SK-N-SH (cell line): ENCODE results near the gene TRIM46. TPM values are rescaled to one million over a fixed set of nuclear protein-coding genes. Genes with fewer than 3 reads are reported as not detected.
A peak's percentile ranks its signal among the peaks of the same experiment; 100 is the strongest.

ENCODE experiments used
- CTCF ChIA-PET: fragments of 300-600, 350-600 bp; formaldehyde crosslinking; extraction: SDS; loops from one replicate; lab custom pipeline; 2021; lab: Yijun Ruan, JAX
- POLR2A ChIA-PET: fragments of 350-600 bp; sonication (Branson Sonifier 250); formaldehyde crosslinking; extraction: SDS; loops from one replicate; lab custom pipeline; 2020; ENCODE audit warnings: antibody characterized with exemption, inconsistent platforms; lab: Yijun Ruan, JAX
- DNase-seq: peaks from one replicate; pipeline ENCODE4 v3.0.0; 2012
- H2AFZ ChIP-seq: fragments of 200-600 bp; sonication (generic); 2 replicates; pipeline ENCODE4 v1.8.1; 2016; ENCODE audit warnings: antibody characterized with exemption, mild to moderate bottlenecking, low read depth
- H3F3A ChIP-seq: fragments of 200-600 bp; sonication (generic); replicated peaks from 2 replicates; pipeline ENCODE3; 2016; ENCODE audit warnings: antibody characterized with exemption, mild to moderate bottlenecking; ENCODE audit not compliant: insufficient read depth
- H3K27ac ChIP-seq, 2 experiments: fragments of 200-500 bp in 1 of 2; fragments of 200-600 bp in 1 of 2; sonication (Bioruptor generic) in 1 of 2; sonication (generic), shearing (Covaris generic) in 1 of 2; 2 replicates each; pipeline versions ENCODE4 v1.5.1 to v1.6.1; 2014 to 2016; ENCODE audit warnings: low read depth in 2 of 2, inconsistent platforms in 1 of 2, low read length in 1 of 2, mild to moderate bottlenecking in 1 of 2, mixed read lengths in 1 of 2
- H3K27me3 ChIP-seq: fragments of 200-600 bp; sonication (generic), shearing (Covaris generic); 2 replicates; pipeline ENCODE4 v1.6.1; 2016; ENCODE audit warnings: mixed run types; ENCODE audit not compliant: insufficient read depth
- H3K36me3 ChIP-seq, 2 experiments: fragments of 200-500 bp in 1 of 2; fragments of 200-600 bp in 1 of 2; sonication (Bioruptor generic) in 1 of 2; sonication (generic) in 1 of 2; replicated peaks in 1 of 2; 2 replicates each; pipeline versions ENCODE3 to v1.5.1; 2014 to 2016; ENCODE audit warnings: low read length in 1 of 2, mild to moderate bottlenecking in 1 of 2; ENCODE audit not compliant: insufficient read depth in 2 of 2, control insufficient read depth in 1 of 2
- H3K4me1 ChIP-seq, 2 experiments: fragments of 200-500 bp in 1 of 2; fragments of 200-600 bp in 1 of 2; sonication (Bioruptor generic) in 1 of 2; sonication (generic), shearing (Covaris generic) in 1 of 2; 2 replicates each; pipeline versions ENCODE4 v1.5.1 to v1.6.1; 2014 to 2016; ENCODE audit warnings: low read depth in 1 of 2, low read length in 1 of 2, mixed run types in 1 of 2; ENCODE audit not compliant: insufficient read depth in 2 of 2, control insufficient read depth in 1 of 2
- H3K4me2 ChIP-seq: fragments of 200-600 bp; sonication (generic), shearing (Covaris generic); 2 replicates; pipeline ENCODE4 v1.6.1; 2017; ENCODE audit warnings: mixed run types
- H3K4me3 ChIP-seq, 2 experiments: fragments of 200-500 bp in 1 of 2; fragments of 200-600 bp in 1 of 2; sonication (Bioruptor generic) in 1 of 2; sonication (generic), shearing (Covaris generic) in 1 of 2; 2 replicates each; pipeline versions ENCODE4 v1.5.1 to v1.8.1; 2014 to 2016; ENCODE audit warnings: low read depth in 2 of 2, inconsistent platforms in 1 of 2, low read length in 1 of 2, mild to moderate bottlenecking in 1 of 2, mixed read lengths in 1 of 2, moderate library complexity in 1 of 2
- H3K79me2 ChIP-seq: fragments of 200-600 bp; sonication (generic); 2 replicates; pipeline ENCODE4 v1.8.1; 2017; ENCODE audit warnings: mild to moderate bottlenecking; ENCODE audit not compliant: insufficient read depth
- H3K9ac ChIP-seq: fragments of 200-600 bp; sonication (generic); 2 replicates; pipeline ENCODE4 v1.6.1; 2017; ENCODE audit warnings: mixed run types
- H3K9me2 ChIP-seq: fragments of 200-600 bp; sonication (generic); 2 replicates; pipeline ENCODE4 v1.6.1; 2017; ENCODE audit warnings: mixed run types
- H3K9me3 ChIP-seq: fragments of 200-600 bp; sonication (generic); 2 replicates; pipeline ENCODE4 v1.6.1; 2017; ENCODE audit warnings: mixed run types, mild to moderate bottlenecking, moderate library complexity
- H4K20me1 ChIP-seq: fragments of 200-600 bp; sonication (generic); 2 replicates; pipeline ENCODE4 v1.6.1; 2017; ENCODE audit warnings: mild to moderate bottlenecking, mixed run types; ENCODE audit not compliant: insufficient read depth
- CHD2 ChIP-seq: fragments of 150-350 bp; IDR thresholded peaks from 2 replicates; pipeline ENCODE4 v1.6.1; 2018; ENCODE audit warnings: low read length; ENCODE audit not compliant: partially characterized antibody
- EP300 ChIP-seq, 2 experiments: IDR thresholded peaks; 2 replicates each; pipeline versions ENCODE4 v1.4.0 to v1.6.1; 2012; ENCODE audit warnings: borderline replicate concordance in 1 of 2, low read depth in 1 of 2, low read length in 1 of 2
- FOSL2 ChIP-seq: IDR thresholded peaks from 2 replicates; pipeline ENCODE4 v1.4.0; 2012; ENCODE audit warnings: low read depth, mild to moderate bottlenecking, moderate library complexity, borderline replicate concordance
- GABPA ChIP-seq: IDR thresholded peaks from 2 replicates; pipeline ENCODE4 v1.4.0; 2012; ENCODE audit warnings: low read depth, mild to moderate bottlenecking
- GATA2 ChIP-seq: sonication (generic); formaldehyde crosslinking; IDR thresholded peaks from 2 replicates; pipeline ENCODE4 v1.5.0; 2020; ENCODE audit warnings: mild to moderate bottlenecking, missing genetic modification reagents
- JUND ChIP-seq: IDR thresholded peaks from 2 replicates; pipeline ENCODE4 v1.4.0; 2012
- MEF2A ChIP-seq: IDR thresholded peaks from 2 replicates; pipeline ENCODE4 v1.4.0; 2012; ENCODE audit warnings: low read depth, borderline replicate concordance
- MXI1 ChIP-seq: IDR thresholded peaks from 2 replicates; pipeline ENCODE4 v1.6.1; 2012; ENCODE audit warnings: mild to moderate bottlenecking, low read depth, low read length, improper control_type of control experiment
- NFIC ChIP-seq: IDR thresholded peaks from 2 replicates; pipeline ENCODE4 v1.4.0; 2012; ENCODE audit warnings: borderline replicate concordance
- NRF1 ChIP-seq: IDR thresholded peaks from 2 replicates; pipeline ENCODE4 v1.6.1; 2012; ENCODE audit warnings: low read depth, mild to moderate bottlenecking, low read length
- PBX3 ChIP-seq: IDR thresholded peaks from 2 replicates; pipeline ENCODE4; 2012
- POLR2AphosphoS5 ChIP-seq: IDR thresholded peaks from 2 replicates; pipeline ENCODE4 v1.6.1; 2012; ENCODE audit warnings: low read depth, low read length
- RAD21 ChIP-seq: IDR thresholded peaks from 2 replicates; pipeline ENCODE4 v1.6.1; 2012; ENCODE audit warnings: mild to moderate bottlenecking, low read length
- RCOR1 ChIP-seq: fragments of 150-350 bp; IDR thresholded peaks from 2 replicates; pipeline ENCODE4 v1.6.1; 2017; ENCODE audit warnings: antibody characterized with exemption, low read length
- RFX5 ChIP-seq: IDR thresholded peaks from 2 replicates; pipeline ENCODE4 v1.6.1; 2012; ENCODE audit warnings: mild to moderate bottlenecking, improper control_type of control experiment, low read length
- RXRA ChIP-seq: IDR thresholded peaks from 2 replicates; pipeline ENCODE4 v1.4.0; 2012; ENCODE audit warnings: low read depth, mild to moderate bottlenecking, borderline replicate concordance
- SIN3A ChIP-seq: IDR thresholded peaks from 2 replicates; pipeline ENCODE4 v1.6.1; 2012; ENCODE audit warnings: low read depth, mild to moderate bottlenecking, low read length, moderate library complexity, borderline replicate concordance
- SMC3 ChIP-seq: IDR thresholded peaks from 2 replicates; pipeline ENCODE4 v1.6.1; 2012; ENCODE audit warnings: low read depth, low read length, improper control_type of control experiment
- TEAD4 ChIP-seq: IDR thresholded peaks from 2 replicates; pipeline ENCODE4 v1.4.0; 2012; ENCODE audit warnings: mild to moderate bottlenecking, borderline replicate concordance; ENCODE audit not compliant: insufficient read depth
- WGBS: methylation state at CpG from one replicate; pipeline ENCODE4 v1.1.6; 2017; ENCODE audit warnings: low lambda C conversion rate; 5-methylcytosine and 5-hydroxymethylcytosine counted together
- polyA plus RNA-seq, 3 experiments: library from polyadenylated mRNA; depleted of rRNA; stranded (reverse); fragments of >200 nt; gene quantifications; 2 replicates each; pipeline ENCODE4 v1.2.3, GENCODE V29; 2012
- TF ChIP-seq, protein P1 (sequence below): IDR thresholded peaks from 2 replicates; pipeline ENCODE4 v1.4.0; 2012; ENCODE audit warnings: low read depth
- TF ChIP-seq, protein P2 (sequence below): fragments of 150-350 bp; IDR thresholded peaks from 2 replicates; pipeline ENCODE4 v1.6.1; 2016; ENCODE audit warnings: mild to moderate bottlenecking, low read depth, low read length
- TF ChIP-seq, protein P3 (sequence below): IDR thresholded peaks from 2 replicates; pipeline ENCODE4 v1.4.0; 2012; ENCODE audit warnings: low read depth, borderline replicate concordance
- TF ChIP-seq, protein P4 (sequence below): IDR thresholded peaks from 2 replicates; pipeline ENCODE4 v1.4.0; 2012; ENCODE audit warnings: low read depth, borderline replicate concordance

TRIM46 gene
- polyA plus RNA-seq, 1 of the 3 experiments (the other 2 are of a cell fraction) = 12.7 TPM

- peaks cover 29% of the 10 kb centered on the region for H3K79me2 ChIP-seq
- peak overlapping the region; percentile 93 to 98 for H3K27ac ChIP-seq
- peaks cover 9 to 28% of the 10 kb centered on the region in 2 experiments for H3K36me3 ChIP-seq
- 7% methylated on average over 11 of the region's 13 CpGs for whole genome bisulfite sequencing
- no peaks in the 10 kb centered on the region for H3K27me3 ChIP-seq
- peak overlapping the region; percentile 100 for H3K9ac ChIP-seq
- H3K9me3 ChIP-seq = no peaks in the 10 kb centered on the region
- H4K20me1 ChIP-seq = no peaks in the 10 kb centered on the region
- H3F3A ChIP-seq = peaks cover 27% of the 10 kb centered on the region
- peak overlapping the region; percentile 52; the same call in 1 of the 2 replicates for H2AFZ ChIP-seq
- peaks cover 0 to 29% of the 10 kb centered on the region in 2 experiments; a peak in 3 of 4 replicates for H3K4me1 ChIP-seq
- DNase-seq = peak; percentile 83
- peak overlapping the region; percentile 99 for H3K4me2 ChIP-seq
- CTCF ChIA-PET = interaction anchor here (0.5 to 5.1 kb wide), 31 partner anchors 9 to 698 kb away, joined by 3 to 80 read pairs (median 5); partner anchors contain the start of genes ASH1L, ENTREP3, HCN3 and KRTCAP2
- H3K9me2 ChIP-seq = no peaks in the 10 kb centered on the region
- POLR2A ChIA-PET = interaction anchor here (0.6 to 3.4 kb wide), 6 partner anchors 11 to 66 kb away, joined by 3 to 25 read pairs (median 6); partner anchors contain the start of genes CLK2 and ENTREP3
- H3K4me3 ChIP-seq = peak overlapping the region; percentile 65 to 98
- TF ChIP-seq GABPA (no peak), RXRA (no peak), MEF2A (no peak), NRF1 (no peak), EP300 (IDR thresholded peaks at IDR 0.05; ENCODE audit: borderline replicate concordance in 1 of 2, low read depth in 1 of 2, low read length in 1 of 2) (no peak), POLR2AphosphoS5 (0 out of 2 replicates have a peak, but pooled peaks have one; percentile 14), GATA2 (CRISPR knock-in tag) (no peak), CHD2 (no peak), RAD21 (peak; percentile 72), NFIC (no peak), RCOR1 (no peak), SIN3A (peak; percentile 59; the same call in 1 of the 2 replicates), MXI1 (peak; percentile 44; the same call in 1 of the 2 replicates), FOSL2 (no peak), TEAD4 (no peak), PBX3 (no peak), SMC3 (peak; percentile 89), RFX5 (no peak), JUND (no peak)
- TF ChIP-seq, protein P1, sequence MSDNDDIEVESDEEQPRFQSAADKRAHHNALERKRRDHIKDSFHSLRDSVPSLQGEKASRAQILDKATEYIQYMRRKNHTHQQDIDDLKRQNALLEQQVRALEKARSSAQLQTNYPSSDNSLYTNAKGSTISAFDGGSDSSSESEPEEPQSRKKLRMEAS = no peak
- TF ChIP-seq, protein P2, sequence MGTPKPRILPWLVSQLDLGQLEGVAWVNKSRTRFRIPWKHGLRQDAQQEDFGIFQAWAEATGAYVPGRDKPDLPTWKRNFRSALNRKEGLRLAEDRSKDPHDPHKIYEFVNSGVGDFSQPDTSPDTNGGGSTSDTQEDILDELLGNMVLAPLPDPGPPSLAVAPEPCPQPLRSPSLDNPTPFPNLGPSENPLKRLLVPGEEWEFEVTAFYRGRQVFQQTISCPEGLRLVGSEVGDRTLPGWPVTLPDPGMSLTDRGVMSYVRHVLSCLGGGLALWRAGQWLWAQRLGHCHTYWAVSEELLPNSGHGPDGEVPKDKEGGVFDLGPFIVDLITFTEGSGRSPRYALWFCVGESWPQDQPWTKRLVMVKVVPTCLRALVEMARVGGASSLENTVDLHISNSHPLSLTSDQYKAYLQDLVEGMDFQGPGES = no peak
- TF ChIP-seq, protein P3, sequence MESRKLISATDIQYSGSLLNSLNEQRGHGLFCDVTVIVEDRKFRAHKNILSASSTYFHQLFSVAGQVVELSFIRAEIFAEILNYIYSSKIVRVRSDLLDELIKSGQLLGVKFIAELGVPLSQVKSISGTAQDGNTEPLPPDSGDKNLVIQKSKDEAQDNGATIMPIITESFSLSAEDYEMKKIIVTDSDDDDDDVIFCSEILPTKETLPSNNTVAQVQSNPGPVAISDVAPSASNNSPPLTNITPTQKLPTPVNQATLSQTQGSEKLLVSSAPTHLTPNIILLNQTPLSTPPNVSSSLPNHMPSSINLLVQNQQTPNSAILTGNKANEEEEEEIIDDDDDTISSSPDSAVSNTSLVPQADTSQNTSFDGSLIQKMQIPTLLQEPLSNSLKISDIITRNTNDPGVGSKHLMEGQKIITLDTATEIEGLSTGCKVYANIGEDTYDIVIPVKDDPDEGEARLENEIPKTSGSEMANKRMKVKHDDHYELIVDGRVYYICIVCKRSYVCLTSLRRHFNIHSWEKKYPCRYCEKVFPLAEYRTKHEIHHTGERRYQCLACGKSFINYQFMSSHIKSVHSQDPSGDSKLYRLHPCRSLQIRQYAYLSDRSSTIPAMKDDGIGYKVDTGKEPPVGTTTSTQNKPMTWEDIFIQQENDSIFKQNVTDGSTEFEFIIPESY = no peak
- TF ChIP-seq, protein P4, sequence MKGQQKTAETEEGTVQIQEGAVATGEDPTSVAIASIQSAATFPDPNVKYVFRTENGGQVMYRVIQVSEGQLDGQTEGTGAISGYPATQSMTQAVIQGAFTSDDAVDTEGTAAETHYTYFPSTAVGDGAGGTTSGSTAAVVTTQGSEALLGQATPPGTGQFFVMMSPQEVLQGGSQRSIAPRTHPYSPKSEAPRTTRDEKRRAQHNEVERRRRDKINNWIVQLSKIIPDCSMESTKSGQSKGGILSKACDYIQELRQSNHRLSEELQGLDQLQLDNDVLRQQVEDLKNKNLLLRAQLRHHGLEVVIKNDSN = no peak
Observed at GRCh38 chr1:155206891-155207805, 33.5 kb downstream of the TRIM46 start.
